ENCODE results near the gene MMP2.

The MMP2 gene

DNA sequence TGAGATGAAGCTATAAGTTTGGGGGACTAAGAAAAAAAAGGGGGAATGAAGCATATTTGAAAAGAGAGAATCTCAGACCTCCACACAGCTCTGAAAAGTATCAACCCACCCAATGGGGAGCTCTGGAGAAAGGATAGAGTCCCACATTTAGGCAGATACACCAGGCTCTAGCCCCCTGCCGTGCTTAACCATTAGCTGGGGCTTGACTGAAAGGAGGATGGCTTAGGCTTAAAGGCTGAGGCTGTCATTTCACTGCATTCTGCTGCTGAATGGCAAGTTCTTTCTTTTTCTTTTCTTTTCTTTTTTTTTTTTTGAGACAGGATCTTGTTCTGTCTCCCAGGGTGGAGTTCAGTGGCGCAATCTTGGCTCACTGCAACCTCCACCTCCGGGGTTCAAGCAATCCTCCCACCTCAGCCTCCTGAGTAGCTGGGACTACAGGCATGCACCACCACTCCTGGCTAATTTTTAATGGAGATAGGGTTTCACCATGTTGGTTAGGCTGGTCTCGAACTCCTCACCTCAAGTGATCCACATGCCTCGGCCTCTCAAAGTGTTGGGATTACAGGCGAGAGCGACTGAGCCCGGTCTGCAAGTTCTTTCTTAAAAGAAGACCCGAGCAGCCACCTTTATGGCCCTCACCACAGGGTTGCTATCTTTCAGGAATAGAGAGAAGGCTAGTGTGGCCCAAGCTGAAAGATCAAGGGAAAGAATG is 9.0 kb upstream of the MMP2 start:
- no peak for DNase-seq

DNA sequence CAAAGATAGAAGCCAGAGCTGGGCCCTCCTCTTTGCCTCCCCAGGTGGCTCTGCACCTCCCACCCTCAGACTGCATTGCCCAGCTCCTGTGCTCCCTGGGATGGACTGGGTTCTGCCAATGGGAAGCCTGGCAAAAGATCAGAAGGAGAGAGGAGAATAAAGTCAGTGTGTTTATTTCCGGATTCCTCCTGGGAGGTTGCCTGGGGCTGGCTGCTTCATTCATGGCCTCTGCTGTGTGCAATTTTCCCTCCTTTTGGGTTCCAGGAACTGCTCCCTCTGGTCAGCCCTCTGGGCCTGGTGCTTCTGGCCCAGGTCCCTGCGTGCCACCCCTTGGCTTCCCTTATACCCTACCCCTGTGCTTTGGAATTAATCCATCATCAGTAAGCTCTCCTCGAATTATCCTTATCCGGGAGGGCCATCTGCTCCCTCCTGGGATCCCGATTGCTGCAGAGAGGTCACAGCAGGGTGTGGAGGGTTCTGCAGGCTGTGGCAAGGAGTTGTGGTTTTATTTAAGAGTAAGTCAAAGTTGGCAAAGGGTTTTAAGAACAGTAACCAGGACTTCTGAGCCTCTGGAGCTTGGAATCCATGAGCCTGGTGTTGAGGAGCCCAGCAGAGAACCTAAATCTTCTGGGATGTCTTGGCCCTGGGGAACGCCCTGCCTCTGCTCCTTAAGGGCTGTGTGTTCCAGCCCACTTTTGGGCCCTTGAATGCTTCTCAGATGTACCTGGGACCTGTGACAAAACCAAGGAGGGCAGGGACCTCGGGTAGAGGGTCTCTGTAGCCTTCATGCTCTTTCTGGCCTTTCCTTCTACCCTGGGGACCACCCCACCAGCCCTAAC is 8.2 kb upstream of the MMP2 start:
- no peak for DNase-seq

GRCh38 chr16:55471448-55472097 is 7.4 kb upstream of the MMP2 start:
- no peak for DNase-seq

DNA sequence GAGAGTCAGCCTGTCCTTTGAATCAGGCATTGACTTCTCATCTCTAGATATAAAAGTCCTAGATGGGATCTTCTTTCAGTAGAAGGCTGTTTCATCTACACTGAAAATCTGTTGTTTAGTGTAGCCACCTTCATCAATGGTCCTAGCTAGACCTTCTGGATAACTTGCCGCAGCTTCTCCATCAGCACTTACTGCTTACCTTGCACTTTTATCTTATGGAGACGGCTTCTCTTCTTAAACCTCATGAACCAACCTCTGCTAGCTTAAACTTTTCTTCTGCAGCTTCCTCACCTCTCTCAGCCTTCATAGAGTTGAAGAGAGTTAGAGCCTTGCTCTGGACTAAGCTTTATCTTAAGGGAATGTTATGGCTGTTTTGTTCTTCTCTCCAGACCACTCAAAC is 5.4 kb upstream of the MMP2 start:
- DNase-seq, result no peak

- no peak for DNase-seq
These were observed 4.2 kb upstream of the MMP2 start for GRCh38 chr16:55474821-55475220.

DNA sequence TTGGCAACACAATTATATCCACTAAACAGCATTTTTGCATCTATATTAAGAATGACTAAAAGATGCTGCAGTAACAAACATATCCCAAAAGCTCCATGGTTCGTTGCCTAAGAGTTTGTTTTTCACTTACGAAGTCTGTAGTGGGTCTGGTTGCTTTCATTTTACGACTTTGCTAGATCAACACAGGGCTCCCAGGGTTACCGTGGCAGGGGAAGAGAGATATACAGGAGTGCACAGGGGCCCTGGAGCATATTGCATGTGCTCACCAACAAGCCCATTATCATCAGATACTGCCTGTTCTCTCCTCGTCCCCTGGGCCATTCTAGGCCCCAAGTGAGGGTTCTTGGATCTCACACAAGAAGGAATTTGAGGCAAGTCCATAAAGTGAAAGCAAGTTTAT is 3.1 kb upstream of the MMP2 start:
- no peak for DNase-seq

DNA sequence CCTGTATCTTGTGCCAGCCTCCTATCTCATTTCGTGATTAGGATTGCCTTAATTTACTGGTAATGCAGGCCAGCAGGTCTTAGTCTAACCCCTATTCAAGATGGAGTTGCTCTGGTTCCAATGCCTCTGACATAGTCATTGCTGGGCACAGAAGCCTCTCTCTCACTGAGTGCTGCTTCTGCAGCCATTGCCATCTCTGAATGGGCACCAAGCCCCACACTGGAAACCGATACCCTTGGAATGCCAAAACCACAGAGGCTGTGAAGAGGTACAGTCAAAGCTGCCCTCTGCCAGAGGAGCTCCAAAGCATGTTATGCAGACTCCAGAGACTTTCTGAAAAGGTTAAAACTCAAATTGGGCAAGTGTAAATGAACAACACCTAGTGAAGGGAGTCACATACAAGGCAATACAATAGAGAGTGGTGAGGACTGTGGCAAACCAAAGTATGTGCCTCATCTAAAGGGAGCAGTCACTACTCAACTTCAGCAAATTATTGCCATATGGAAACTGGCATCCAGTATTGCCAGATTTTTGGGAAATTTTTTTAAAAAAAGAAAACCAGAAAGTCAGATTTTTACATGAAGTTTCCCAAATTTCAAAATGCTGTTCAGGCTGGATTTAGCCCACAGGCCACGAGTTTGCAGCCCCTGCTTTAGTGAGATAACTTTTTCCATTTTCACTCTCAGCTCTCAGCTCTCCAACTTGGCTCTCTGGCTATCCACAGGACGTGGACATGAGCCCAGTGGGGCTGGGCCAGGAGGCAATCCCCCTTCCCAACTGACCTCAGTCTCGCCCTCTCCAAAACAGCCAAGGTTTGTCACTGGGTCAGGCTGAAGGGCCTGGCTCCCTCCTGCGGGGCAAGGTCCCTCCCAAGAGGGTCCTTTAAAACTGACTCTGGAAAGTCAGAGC is 2.1 kb upstream of the MMP2 start:
- no peak for DNase-seq

GRCh38 chr16:55477736-55478135 is 1.3 kb upstream of the MMP2 start:
- no peak for DNase-seq

GRCh38 chr16:55479430-55480140 is 587 bp downstream of the MMP2 start:
- no peak for DNase-seq

- DNase-seq, result no peak
These were observed 1.2 kb downstream of the MMP2 start for GRCh38 chr16:55480228-55480655.

DNA sequence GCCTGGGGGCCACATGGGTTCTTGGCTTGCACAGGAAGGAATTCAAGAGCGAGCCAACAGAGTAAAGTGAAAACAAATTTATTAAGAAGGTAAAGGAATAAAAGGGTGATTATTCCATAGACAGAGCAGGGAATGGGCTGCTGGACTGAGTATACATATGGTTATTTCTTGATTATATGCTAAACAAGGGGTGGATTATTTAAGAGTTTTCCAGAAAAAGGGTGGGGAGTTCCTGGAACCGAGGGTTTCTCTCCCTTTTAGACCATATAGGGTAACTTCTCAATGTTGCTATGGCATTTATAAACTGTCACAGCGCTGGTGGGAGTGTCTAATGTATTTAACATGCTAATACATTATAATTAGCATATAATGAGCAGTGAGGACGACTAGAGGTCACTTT is 2.0 kb downstream of the MMP2 start:
- no peak for DNase-seq

DNA sequence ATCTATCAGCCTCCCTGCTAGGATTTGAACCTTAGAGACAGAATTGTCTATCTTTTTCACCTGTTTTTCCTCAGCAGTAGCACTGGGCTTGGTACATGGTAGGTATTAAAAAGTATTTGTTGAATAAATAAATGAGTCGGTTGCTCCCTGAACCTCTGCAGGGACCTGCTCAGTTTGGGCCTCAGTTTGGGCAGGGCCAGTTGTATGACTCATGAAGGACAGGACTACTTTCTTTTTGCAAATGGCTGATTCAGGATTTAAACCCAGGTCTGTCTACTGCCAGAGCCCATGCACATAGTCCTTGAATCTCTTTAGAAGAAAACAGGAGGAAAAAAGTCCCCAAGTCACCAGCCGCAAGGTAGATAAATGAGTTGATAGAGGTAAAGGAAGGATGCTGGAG is 3.1 kb downstream of the MMP2 start:
- no peak for DNase-seq

- no peak for DNase-seq
These were observed 8.2 kb downstream of the MMP2 start for GRCh38 chr16:55487048-55487803.

DNA sequence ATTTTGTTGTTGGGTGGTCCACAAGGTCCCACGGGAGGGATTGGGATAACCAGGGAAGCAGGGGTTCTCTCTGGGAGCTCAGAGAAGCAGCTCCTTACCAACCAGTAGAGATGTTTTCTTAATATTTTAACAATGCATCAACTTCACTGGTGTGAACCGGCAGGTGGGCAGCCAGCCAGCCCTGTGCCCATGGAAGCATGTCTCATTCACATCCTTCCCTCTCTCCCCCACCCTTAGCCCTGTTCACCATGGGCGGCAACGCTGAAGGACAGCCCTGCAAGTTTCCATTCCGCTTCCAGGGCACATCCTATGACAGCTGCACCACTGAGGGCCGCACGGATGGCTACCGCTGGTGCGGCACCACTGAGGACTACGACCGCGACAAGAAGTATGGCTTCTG is 9.3 kb downstream of the MMP2 start:
- DNase-seq, result no peak

GRCh38 chr16:55489119-55489955 is 10.3 kb downstream of the MMP2 start:
- DNase-seq, result no peak

DNA sequence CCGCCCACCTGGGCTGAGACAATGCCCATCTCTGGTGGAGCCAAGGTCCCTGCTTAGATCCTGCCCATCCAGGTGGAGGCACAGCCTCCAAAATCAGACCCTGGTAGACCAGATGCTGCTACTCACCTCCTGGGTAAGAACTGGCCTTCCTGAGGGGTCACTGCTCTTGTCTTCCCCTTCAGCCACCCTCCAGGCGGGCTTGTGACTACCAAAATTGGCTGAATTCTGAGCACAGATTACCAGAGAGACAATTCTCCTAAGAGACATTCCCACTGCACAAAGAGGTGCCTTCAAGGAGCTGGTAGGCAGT is 10.9 kb downstream of the MMP2 start:
- no peak for DNase-seq

GRCh38 chr16:55490301-55490700 is 11.3 kb downstream of the MMP2 start:
- no peak for DNase-seq

GRCh38 chr16:55491691-55492090 is 12.7 kb downstream of the MMP2 start:
- DNase-seq, result no peak

- DNase-seq, result no peak
These were observed 13.9 kb downstream of the MMP2 start for GRCh38 chr16:55492756-55493380.

GRCh38 chr16:55494994-55495421 is 16.0 kb downstream of the MMP2 start:
- DNase-seq, result no peak
